Measurements from ENCODE around the gene PERM1. TPM values are rescaled to one million over a fixed set of nuclear protein-coding genes. Genes with fewer than 3 reads are reported as not detected.

PERM1 gene
- total RNA-seq, 1 donor from 2014 or later: not detected

DNA sequence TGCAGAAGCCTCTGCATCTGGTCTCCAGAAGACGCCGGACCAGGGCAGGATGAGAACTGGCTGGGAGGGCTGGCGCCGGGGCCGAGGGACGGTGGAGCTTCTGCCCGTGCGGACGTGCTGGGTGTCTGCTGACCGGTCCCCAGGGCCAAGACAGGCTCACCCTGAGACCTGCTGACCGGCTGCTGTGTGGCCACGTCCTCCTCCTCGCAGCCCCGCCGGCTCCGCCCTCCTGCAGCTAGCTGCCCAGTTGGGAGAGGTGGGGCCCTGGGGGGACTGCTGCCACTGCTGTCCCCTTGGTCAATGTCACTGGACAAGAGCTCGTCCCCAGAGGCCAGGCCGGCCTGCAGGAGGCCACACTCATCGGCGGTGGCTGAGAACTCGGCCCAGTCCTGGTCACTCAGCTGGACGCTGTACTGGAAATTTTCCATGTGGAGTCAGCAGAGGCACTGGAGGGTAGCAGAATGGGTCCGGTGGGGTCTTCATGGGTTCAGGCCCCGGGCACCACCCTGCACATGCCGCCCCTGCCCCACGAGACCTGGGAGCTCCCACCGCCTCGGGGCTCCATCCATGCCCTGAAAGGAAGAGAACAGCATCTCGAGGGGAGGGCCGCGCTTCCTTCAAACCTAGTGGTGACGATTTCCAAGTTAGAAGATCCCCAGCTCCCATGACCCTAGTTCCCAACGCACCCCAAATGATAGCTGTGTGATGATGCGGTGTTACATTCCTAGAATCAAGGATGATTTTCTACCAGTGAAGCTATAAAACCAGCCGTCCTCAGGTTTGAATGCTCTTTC, 1.1 kb downstream of the PERM1 start:
- intact Hi-C loops (cut with micrococcal nuclease): loop anchor here (5.0 kb wide), 1 partner anchor 312 kb away; no protein-coding TSS in a partner anchor

DNA sequence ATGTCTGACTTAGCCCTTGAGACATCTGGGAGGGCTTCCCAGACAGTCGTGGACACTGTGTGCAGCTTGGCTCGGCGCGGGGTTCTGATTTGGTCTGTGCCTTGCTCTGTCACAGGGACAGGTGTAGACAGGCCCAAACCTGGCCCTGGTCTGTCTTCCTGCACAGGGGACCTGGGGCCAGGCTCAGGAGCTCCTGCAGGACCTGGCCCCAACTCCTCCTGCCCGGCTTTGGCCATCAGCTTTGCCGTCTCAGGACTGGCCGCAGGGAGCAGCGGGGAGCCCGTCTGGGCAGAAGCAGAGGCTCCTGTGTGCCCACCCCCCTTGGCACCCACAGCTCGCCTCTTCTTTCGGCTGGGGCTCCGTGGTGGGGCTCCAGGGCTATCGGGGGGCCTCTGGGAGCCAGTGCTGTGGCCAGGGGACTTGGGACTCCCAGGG, 1.7 kb downstream of the PERM1 start:
- intact Hi-C loops (cut with micrococcal nuclease): loop anchor here (5.0 kb wide), 1 partner anchor 312 kb away; no protein-coding TSS in a partner anchor

DNA sequence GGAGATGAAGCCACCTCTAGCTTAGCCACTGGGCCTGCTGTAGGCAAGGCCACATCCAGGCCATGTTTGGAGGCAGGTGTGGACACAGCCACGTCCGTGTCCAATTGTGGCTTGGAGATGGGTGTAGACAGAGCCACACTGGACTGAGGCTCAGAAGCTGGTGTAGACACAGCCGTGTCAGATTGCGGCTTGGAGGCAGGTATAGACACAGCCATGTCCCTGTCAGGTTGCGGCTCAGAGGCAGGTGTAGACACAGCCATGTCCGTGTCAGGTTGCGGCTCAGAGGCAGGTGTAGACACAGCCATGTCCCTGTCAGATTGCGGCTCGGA, 2.2 kb downstream of the PERM1 start:
- intact Hi-C loops (cut with micrococcal nuclease): loop anchor here (5.0 kb wide), 1 partner anchor 313 kb away; no protein-coding TSS in a partner anchor

DNA sequence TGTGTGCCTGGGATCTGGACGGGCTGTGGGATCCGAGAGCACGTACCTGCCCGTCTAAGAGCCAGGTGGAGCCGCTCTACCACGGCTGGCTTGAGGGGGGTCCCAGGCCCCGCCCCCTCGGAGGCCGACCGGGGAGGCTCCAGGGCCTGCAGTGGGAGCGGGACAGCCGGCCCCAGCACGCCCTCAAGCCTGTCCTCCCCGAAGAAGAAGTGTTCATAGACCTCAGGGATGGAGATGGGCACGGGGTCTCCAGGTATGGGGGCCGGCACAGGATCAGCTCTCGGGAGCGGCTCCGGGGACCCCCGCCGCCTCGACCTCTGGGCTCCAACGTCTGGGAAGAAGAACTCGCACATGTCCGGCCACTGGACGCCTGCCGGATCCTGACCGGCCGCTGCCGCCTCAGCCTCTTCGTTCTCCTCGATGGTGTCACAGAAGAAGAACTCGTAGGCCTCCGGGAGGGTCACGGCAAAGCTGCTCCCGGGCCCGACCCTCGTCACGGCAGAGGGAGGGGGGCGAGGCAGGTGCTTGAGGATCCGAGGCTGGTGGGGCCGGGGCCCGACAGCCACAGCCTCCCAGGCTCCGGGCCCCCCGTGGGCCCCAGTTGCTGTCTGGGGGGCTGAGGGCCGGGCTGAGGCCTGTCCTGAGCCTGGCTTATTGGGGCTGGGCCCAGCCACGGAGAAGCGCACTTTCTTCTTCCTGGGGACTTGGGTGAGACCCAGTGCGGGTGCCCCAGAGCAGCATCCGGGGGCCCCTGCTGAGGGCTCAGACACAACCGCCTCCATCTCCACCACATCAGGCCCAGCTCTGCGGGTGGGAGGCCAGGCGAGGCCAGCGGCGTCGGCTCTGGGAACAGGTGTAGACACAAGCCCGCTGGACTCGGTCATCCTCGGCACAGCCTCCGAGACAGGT, 2.8 kb downstream of the PERM1 start:
- intact Hi-C loops (cut with micrococcal nuclease): no loop called here

DNA sequence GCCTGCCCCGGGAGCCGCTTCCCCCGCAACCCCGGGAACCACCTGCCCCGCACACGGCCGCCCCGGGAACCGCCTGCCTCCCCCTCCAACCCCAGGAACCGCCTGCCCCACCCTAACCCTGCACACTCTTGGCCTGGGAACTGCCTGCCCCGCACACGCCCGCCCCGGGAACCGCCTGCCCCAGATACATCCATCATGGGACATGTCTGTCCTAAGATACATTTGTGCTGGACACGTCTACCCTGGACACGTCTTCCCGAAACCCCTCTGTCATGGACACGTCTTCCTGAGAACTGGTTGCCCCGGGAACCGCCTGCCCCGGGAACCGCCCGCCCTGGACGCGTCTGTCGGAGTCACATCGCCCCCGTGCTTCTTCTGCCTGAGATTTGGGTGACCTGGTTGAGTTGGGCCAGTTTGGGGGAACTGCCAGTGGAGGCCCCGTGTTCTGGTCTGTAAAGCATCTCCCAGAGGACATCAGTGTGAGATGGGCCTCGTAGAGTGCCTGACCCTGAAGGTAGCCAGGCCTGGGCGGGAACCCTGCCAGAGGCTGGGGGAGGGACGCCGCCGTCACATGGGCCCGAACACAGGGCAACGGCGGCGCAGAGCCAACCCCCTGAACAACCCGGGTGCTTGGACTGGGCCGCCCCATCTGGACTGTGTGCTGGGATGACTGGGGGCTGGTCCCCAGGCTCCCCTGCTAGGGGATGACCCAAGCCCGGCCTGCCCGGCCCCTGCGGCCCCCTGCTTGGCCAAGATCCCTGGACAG, 3.6 kb downstream of the PERM1 start:
- intact Hi-C loops (cut with micrococcal nuclease): no loop called here

DNA sequence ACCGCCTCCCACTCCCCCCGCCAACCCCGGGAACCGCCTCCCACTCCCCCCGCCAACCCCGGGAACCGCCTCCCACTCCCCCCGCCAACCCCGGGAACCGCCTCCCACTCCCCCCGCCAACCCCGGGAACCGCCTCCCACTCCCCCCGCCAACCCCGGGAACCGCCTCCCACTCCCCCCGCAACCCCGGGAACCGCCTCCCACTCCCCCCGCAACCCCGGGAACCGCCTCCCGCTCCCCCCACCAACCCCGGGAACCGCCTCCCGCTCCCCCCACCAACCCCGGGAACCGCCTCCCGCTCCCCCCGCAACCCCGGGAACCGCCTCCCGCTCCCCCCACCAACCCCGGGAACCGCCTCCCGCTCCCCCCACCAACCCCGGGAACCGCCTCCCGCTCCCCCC, 5.1 kb downstream of the PERM1 start:
- intact Hi-C loops (cut with micrococcal nuclease): loop anchor here (1.0 kb wide), 2 partner anchors 72 to 106 kb away; no protein-coding TSS in a partner anchor

DNA sequence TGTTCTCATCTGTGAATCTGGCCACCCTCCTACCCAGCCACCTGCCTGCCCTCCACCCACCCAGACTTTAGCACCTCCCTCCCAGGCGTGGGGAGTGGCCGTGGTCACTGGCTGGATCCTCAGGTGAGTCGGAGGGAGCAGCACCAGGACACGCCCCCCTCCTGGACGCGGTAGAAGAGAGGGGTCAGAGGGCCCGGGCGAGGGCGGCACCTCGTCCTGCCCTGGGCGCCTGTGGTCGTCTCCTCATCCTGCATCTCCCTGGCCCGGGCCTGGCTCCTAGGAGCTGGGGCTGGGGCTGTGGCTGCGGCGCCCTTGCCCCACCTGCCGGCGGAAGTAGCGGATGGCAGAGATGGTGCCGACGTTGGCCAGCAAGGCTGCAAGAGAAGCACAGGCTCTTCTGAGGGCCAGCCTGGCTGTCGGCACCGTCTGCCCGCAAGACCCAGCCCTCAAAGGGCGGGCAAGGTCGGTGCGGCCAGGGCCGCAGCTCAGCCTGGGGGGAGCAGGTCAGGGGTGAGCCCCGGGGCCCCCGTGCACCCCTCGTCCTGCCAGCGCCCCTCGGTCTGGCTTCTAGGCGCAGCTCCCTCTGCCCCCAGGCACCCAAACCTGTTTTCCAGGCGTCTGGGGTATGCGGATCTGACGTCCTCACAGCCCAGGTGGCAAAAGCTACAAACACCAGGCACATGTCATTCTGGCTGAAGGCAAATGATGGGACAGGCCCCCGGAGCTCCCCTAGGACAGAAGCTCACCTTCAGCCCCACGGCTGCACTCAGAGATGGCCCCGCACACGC, 5.8 kb downstream of the PERM1 start:
- intact Hi-C loops (cut with micrococcal nuclease): loop anchor here (1.0 kb wide), 2 partner anchors 72 to 106 kb away; no protein-coding TSS in a partner anchor

DNA sequence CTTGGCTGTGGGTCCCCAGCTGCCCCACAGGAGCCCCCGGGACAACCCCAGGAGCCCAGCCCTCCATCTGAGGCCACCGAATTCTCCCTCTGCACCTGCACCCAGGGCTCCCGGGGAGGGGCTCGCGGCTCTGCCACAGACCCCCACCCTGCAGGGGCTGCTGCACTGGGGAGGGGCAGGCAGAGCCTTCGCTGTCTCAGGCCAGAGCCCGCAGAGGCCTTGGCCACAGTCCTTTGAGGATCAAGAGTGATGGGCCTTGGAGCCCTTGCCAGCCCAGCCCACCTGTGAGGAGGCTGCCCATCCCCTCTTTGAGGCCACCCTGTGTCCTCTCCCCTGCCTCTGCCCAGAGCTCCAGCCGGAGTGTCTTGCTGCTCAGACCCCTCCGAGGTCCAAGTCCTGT, 6.5 kb downstream of the PERM1 start:
- intact Hi-C loops (cut with micrococcal nuclease): no loop called here

DNA sequence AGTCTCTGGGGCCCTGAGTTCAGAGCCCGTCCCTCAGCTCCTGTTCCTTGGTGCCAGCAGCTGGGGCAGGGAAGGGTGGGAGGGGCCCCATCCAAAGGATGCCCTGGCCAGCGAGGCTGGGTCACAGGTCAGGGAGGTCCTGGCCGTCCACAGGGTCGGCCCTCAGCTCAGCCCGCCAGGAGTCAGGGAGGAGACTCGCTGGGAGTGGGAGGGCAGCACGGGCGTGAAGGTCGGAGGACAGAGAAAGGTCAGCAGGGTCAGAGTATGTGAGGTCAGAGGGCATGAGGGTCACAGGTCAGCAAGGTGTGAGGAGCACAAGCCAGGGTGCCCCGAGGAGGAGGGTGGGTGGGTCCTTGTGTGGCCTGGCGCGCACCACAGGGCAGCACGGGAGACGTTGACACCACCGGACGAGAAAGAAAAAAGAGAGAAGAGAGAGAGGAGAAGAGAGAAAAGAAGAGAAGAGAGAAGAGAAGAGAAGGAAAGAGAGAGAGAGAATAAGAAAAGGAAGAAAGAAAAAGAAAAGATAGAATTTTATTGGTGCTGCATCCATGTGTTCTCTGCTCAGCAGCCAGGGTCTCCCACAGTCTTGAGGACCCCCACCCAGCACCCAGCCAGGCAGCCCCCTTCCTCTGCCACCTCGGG, 7.1 kb downstream of the PERM1 start:
- intact Hi-C loops (cut with micrococcal nuclease): no loop called here

DNA sequence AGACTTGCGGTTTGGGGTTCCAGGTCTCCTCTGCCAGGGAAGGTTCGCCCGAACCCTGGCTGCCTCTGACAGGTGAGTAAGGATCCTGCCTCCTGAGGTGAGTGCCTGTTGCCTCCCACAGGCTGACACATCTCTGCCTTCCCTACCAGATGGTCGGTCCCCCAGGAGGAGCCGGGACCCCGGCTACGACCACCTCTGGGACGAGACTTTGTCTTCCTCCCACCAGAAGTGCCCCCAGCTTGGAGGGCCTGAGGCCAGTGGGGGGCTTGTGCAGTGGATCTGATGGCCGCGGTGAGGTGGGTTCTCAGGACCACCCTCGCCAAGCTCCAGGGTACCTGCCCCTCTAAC, 7.6 kb downstream of the PERM1 start:
- intact Hi-C loops (cut with micrococcal nuclease): no loop called here

DNA sequence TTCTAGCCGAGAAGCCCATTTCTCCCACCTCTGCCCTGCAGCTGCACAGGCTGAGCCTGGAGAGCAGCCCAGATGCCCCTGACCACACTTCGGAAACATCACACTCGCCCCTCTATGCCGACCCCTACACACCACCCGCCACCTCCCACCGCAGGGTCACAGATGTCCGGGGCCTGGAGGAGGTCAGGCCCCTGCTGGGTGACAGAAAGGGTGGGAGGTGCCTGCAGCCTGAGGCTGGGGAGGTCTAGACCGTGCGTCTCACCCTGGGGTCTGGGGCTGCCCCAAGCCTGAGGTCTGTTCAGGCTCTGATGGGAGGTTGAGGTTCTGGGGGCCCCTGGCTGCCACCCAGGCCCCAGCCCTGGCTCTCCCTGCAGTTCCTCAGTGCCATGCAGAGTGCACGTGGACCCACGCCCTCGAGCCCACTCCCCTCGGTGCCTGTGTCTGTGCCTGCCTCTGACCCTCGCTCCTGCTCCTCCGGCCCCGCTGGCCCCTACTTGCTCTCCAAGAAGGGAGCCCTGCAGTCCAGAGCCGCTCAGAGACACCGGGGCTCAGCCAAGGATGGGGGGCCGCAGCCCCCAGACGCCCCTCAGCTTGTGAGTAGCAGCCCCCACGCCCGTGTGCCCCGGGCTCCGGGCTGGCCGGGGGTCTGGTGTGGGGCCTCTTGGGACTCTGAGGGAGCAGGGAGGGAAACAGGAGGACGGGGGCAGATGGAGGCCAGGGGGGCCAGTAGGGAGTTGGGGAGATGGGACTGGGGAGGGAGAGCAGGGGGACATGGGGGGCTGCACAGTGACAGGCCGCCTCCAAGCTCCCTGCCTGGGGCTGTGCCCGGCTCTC, 8.2 kb downstream of the PERM1 start:
- intact Hi-C loops (cut with micrococcal nuclease): no loop called here

DNA sequence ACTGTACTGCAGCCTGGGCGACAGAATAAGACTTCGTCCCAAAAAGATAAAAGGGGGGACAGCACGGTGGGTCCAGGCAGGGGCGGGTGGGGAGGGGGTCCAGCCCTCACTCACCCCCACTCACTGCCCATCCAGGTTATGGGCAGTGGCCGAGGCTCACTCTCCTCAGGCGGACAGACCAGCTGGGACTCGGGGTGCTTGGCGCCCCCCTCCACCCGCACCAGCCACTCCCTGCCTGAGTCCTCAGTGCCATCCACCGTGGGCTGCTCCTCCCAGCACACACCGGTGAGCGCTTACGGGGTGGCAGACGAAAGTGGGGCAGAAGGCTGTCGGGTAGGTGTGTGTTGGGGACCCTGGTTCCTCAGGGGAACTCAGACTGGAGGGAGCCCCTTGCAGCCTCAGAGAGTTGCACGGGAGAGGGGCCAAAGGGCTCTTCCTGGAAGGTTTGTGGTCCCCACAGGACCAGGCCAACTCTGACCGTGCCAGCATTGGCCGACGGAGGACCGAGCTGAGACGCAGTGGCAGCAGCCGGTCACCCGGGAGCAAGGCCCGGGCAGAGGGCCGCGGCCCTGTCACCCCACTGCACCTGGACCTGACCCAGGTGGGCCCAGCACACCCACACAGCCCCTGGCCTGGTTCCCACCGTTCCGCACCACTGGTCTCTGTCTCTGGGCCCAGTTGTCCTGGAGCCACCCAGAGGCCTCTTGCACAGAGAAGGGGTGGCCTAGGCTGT, 9.0 kb downstream of the PERM1 start:
- intact Hi-C loops (cut with micrococcal nuclease): no loop called here

DNA sequence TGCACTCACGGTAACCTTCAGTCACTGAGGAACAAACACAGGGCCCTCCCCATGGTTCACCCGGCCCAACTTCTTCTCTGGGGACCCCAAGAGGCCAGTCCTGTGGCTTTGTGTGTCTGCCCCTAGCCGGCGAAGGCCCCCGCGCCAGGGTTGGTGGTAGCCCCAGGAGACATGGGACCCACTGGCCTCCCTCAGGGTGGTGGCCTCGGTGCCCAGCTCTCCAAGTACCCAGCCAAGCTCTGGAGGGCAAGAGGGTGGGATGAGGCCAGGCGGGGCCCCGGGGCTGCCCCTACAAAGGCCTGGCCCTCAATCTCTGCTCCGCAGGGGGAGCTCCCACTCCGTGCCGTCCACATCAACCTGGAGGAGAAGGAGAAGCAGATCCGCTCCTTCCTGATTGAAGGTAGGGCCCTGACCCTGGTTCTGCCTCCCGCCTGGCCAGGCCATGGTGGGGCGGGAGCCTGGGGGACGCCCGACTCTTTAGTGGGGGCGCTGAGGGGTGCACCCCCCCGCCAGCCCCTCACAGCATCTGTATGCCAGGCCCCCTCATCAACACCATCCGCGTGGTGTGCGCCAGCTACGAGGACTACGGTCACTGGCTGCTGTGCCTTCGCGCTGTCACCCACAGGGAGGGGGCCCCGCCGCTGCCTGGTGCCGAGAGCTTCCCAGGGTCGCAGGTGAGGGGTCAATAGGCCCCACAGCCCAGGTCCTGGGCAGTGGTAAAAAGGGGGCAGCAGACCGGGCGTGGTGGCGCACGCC, 10.0 kb downstream of the PERM1 start:
- intact Hi-C loops (cut with micrococcal nuclease): no loop called here

DNA sequence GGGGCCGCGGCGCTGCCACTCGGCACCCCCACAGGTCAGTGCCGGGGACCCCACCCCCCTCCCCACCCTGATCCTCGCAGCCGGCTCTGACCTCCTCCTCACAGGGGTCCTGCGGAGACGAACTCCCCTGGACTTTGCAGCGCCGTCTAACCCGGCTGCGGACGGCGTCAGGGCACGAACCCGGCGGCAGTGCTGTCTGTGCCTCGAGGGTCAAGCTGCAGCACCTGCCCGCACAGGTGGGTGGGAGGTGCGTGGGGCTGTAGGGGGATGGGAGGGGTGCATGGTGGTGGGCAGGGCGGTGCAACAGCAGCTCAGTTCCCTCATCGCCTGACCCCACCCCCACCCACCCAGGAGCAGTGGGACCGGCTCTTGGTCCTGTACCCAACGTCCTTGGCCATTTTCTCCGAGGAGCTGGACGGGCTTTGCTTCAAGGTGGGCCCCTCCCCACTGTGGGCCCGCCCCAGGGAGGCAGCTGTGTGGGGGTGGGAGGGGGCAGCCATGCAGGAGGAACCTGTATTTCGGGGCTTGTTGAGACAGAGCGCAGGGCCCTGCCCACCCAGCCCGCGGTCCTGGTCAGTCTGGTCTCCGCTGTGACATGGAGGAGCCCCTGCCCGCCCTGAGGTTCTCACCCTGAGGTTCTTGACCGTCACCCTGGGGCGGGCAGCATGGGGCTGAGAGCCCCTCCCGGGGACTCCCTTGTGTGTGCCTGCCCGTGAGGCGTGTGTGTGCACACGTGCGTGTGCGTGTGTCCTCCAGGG, 10.7 kb downstream of the PERM1 start:
- intact Hi-C loops (cut with micrococcal nuclease): no loop called here

DNA sequence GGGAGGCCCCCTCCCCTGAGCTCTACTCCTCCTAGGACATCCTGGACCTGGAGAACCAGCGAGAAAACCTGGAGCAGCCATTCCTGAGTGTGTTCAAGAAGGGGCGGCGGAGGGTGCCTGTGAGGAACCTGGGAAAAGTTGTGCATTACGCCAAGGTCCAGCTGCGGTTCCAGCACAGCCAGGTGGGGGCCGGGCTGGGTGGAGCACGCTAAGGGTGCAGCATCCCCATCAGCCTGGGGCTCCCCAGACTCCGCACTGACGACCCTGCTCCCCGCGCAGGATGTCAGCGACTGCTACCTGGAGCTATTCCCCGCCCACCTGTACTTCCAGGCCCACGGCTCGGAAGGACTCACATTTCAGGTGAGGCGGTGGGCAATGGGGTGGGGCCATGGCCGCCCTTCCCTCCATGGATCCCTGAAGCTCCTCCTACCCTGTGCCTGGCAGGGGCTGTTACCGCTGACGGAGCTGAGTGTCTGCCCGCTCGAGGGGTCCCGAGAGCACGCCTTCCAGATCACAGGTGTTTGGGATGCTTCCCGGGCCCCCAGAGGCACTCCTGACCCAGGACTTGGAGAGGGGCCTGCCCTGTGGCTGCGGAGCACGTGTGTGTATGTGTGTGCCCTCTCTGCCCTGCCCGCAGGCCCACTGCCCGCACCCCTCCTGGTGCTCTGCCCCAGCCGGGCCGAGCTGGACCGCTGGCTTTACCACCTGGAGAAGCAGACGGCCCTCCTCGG, 11.5 kb downstream of the PERM1 start:
- intact Hi-C loops (cut with micrococcal nuclease): no loop called here

DNA sequence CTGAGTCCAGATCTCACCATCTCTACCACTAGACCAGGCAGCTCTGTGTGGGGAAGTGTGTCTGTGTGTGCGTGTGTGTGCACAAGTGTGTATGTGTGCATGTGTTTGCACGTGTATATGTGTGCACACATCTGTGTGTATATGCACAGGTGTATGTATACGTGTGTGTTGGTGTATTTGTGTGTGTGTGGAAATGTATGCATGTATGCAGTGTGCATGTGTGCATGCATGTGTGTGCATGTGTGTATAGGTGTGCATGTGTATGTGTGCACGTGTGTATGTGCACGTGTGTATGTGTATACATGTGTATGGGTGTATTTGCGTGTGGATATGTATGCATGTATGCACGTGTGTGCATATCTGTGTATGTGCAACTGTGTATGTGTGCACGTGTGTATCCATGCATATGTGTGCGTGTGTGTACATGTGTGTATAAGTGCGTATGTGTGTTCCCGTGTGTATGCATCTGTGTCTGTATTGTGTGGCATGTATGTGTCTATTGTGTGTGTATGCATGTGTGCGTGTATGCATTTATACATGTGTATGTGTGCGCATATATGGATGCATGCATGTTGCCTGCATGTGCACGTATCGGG, 12.5 kb downstream of the PERM1 start:
- intact Hi-C loops (cut with micrococcal nuclease): loop anchor here (10.0 kb wide), 1 partner anchor 45 kb away; the partner anchor contains the start of gene ISG15

All from T-helper 1 cell treated with Interleukin-12 subunit alpha and Interleukin-12 subunit beta and Interleukin-4 antibody, amounts not matched to agents 30 ng/mL and 1 ng/mL, for 36 hours (primary cell).